ENCODE results near the gene RAD51B. TPM values are rescaled to one million over a fixed set of nuclear protein-coding genes. Genes with fewer than 3 reads are reported as not detected.
"Not testable (repeated sequence)": the region's sequence is repeated elsewhere in the genome, so short reads cannot be mapped to it uniquely, and the experiment has no call there.

The RAD51B gene
- total RNA-seq, 6 donors from 2014 or later, result 10.6 to 63.9 (median 18.4) TPM

DNA sequence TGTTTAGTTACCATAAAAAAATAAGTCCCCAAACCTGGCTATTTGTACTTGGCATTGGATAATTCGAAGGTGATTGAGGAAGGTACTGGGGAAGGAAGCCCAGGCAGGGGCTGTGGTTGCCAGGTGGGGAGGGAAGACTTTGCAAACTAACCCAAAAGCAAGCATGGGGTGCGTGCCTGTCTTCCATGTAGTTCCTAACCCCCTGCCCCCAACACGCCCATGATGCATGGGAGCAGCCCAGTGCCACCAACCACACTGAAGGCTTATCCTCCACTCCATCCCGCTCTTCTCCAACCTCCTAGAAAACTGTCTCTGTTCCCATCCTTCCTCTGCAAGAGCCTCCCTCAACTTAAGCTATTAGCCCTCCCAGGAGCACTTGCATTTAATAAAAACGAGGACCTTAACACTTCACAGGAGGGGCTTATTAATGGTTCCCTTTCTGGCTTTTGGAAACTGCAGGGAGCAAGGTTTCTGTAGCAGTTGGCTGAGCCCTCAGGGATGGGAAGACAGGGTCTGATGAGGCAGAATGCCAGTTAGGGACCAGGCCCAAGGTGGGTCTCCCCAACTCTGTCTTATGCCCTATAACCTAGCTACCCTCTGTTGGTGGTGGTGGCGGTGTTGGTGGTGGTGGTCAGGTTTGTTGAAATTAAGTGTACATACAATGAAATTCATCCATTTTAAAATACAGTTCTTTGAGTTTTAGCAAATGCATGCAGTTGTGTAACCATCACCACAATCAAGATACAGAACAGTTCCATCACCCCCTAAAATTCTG lies 877.3 kb downstream of the RAD51B start:
- DNase-seq (no peak), ATAC-seq (ENCODE audit: low FRiP score in 2 of 2) (no peak)
- Histone ChIP-seq H3K36me3 (no peaks in the 10 kb centered on the region), H3K27ac (no peak overlapping the region), H3K27me3 (no peaks in the 10 kb centered on the region), H3K9me3 (no peaks in the 10 kb centered on the region), H3K4me3 (no peak overlapping the region), H3K4me1 (peaks cover 5 to 15% (median 11%) of the 10 kb centered on the region in 4 donors)
- WGBS, 2 donors, result 94 to 99% methylated on average over 6 of the region's 6 CpGs
- TF ChIP-seq POLR2AphosphoS5 (IDR thresholded peaks at IDR 0.05) (no peak), EP300 (IDR thresholded peaks at IDR 0.05) (no peak), POLR2A (IDR thresholded peaks at IDR 0.05) (no peak)
- TF ChIP-seq, protein P1, sequence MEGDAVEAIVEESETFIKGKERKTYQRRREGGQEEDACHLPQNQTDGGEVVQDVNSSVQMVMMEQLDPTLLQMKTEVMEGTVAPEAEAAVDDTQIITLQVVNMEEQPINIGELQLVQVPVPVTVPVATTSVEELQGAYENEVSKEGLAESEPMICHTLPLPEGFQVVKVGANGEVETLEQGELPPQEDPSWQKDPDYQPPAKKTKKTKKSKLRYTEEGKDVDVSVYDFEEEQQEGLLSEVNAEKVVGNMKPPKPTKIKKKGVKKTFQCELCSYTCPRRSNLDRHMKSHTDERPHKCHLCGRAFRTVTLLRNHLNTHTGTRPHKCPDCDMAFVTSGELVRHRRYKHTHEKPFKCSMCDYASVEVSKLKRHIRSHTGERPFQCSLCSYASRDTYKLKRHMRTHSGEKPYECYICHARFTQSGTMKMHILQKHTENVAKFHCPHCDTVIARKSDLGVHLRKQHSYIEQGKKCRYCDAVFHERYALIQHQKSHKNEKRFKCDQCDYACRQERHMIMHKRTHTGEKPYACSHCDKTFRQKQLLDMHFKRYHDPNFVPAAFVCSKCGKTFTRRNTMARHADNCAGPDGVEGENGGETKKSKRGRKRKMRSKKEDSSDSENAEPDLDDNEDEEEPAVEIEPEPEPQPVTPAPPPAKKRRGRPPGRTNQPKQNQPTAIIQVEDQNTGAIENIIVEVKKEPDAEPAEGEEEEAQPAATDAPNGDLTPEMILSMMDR (IDR thresholded peaks at IDR 0.05), result no peak

DNA sequence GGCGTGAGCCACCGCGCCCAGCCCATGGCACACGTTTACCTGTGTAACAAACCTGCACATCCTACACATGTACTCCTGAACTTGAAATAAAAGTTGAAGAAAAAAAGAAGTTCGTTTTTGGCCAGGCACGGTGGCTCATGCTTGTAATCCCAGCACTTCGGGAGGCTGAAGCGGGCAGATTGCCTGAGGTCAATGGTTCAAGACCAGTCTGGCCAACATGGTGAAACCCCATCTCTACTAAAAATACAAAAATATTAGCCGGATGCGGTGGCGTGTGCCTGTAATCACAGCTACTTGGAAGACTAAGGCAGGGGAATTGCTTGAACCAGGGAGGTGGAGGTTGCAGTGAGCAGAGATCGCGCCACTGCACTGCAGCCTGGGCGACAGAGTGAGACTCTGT lies 879.2 kb downstream of the RAD51B start:
- WGBS, 2 donors, result 93% methylated on average over 14 of the region's 14 CpGs
- DNase-seq, result not testable (repeated sequence)

DNA sequence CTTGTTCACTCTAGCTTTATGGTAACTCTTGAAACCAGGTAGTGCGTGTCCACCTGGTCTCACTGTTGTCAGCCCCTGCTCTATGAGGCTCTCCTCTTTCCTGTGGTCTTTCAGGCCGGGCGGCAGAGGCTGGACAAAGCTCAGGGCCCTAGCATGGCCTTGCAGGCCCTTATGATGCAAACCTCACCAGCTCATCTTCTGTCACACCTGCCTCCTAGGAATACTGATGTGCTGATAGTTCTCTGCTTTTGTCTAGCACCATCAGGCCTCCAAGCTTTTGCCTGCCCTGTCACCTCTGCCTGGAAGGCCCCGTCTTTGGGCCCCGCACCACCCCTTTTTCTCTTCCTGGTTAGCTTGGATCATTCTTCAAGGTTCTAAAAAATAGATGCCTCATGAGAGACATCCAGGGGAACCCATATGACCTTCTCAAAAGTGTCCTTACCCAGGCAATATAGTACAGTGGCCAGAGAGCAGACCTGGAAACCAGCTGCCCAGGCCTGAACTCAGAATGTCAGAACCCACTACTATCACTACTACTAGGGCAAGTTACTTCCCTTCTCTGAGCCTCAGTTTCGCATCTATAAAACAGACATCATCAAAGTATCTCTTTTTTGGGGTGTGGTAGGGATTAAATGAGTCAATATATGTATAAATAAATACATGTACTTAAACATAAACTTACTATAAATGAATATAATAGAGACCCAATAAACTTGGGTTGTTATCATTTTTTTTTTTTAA lies 881.6 kb downstream of the RAD51B start:
- WGBS, 2 donors, result 98 to 99% methylated on average over 6 of the region's 6 CpGs
- TF ChIP-seq, protein P1 (IDR thresholded peaks at IDR 0.05), result no peak
- TF ChIP-seq EP300 (IDR thresholded peaks at IDR 0.05) (no peak), POLR2A (IDR thresholded peaks at IDR 0.05) (no peak), POLR2AphosphoS5 (IDR thresholded peaks at IDR 0.05) (no peak)
- no peaks in the 10 kb centered on the region for H3K27me3 ChIP-seq
- H3K36me3 ChIP-seq, result no peaks in the 10 kb centered on the region
- no peak for DNase-seq
- no peak overlapping the region for H3K27ac ChIP-seq
- H3K4me1 ChIP-seq, result peaks cover 0 to 10% (median 5%) of the 10 kb centered on the region in 4 donors
- ATAC-seq (ENCODE audit: low FRiP score in 2 of 2), result no peak
- H3K9me3 ChIP-seq, result no peaks in the 10 kb centered on the region
- no peak overlapping the region for H3K4me3 ChIP-seq

More for the DNA sequence above, 879.2 kb downstream of the RAD51B start:
- H3K36me3 ChIP-seq; H3K4me1 ChIP-seq; H3K27me3 ChIP-seq; H3K9me3 ChIP-seq; H3K4me3 ChIP-seq; H3K27ac ChIP-seq; ATAC-seq (ENCODE audit: low FRiP score in 2 of 2): not testable (repeated sequence)

DNA sequence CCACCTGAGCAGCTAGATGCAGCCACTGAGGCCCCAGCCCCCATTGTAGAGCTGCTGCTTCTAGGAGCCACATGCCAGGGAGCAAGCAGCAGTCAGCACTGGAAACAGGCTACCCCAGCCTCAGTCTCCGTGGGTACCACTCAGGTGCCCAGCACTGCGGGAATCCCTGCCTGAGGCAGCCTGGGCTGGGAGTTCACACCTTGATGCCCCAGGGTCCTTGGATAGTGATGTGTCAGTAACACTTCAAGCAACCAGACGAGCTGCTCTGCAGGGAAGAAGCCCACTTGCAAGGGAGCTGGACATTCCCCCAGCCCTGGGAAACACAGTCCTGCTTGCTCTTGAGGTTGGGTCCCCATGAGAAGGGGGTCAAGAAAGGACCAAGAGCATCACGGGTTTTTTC lies 882.6 kb downstream of the RAD51B start:
- WGBS, 2 donors, result 80 to 95% methylated on average over 2 to 4 of the region's 4 CpGs
- no peak overlapping the region for H3K4me3 ChIP-seq
- H3K27me3 ChIP-seq, result no peaks in the 10 kb centered on the region
- peaks cover 0 to 10% (median 5%) of the 10 kb centered on the region in 4 donors for H3K4me1 ChIP-seq
- TF ChIP-seq, protein P1 (IDR thresholded peaks at IDR 0.05), result no peak
- TF ChIP-seq POLR2AphosphoS5 (IDR thresholded peaks at IDR 0.05), result no peak
- TF ChIP-seq EP300 (IDR thresholded peaks at IDR 0.05), result no peak
- TF ChIP-seq POLR2A (IDR thresholded peaks at IDR 0.05), result no peak
- H3K9me3 ChIP-seq, result no peaks in the 10 kb centered on the region
- H3K36me3 ChIP-seq, result no peaks in the 10 kb centered on the region
- H3K27ac ChIP-seq, result no peak overlapping the region
- DNase-seq (no peak), ATAC-seq (ENCODE audit: low FRiP score in 2 of 2) (no peak)

DNA sequence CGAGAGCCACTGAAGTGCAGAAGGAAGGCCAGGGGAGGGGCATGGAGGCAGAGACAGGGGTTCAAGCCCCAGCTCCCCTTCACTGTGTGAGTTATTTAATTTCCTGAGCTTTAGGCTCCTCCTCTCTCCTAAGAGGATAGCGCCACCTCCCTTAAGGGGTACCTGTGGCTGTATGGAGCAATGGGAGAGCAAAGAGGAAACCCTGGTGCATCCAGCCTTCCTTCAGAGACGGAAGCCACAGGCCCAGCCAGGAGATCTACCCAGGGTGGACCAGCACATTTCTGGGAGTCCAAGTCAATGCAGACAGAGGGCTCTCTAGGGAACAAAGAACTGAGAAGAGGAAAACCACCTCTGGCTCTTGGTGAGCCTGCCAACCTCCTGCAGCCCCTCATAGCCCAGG lies 883.0 kb downstream of the RAD51B start:
- ATAC-seq (ENCODE audit: low FRiP score in 2 of 2), result no peak
- TF ChIP-seq, protein P1 (IDR thresholded peaks at IDR 0.05), result no peak
- no peaks in the 10 kb centered on the region for H3K9me3 ChIP-seq
- no peak overlapping the region for H3K27ac ChIP-seq
- H3K4me3 ChIP-seq, result no peak overlapping the region
- DNase-seq, result no peak
- H3K27me3 ChIP-seq, result no peaks in the 10 kb centered on the region
- WGBS, 2 donors, result 82 to 92% methylated on average over 3 of the region's 3 CpGs
- H3K4me1 ChIP-seq, result peaks cover 0 to 10% (median 5%) of the 10 kb centered on the region in 4 donors
- H3K36me3 ChIP-seq, result no peaks in the 10 kb centered on the region

Data from upper lobe of left lung (tissue), 6 donors.